HepG2 (cell line): ENCODE results near the gene BBS9. TPM values are rescaled to one million over a fixed set of nuclear protein-coding genes. Genes with fewer than 3 reads are reported as not detected.

Experiments used
- ATAC-seq: fragments of 200-7000 bp; cut with Tn5 transposase; 3 replicates; pipeline ENCODE4 v1.9.1; 2020; ENCODE audit warnings: mild to moderate bottlenecking, moderate library complexity
- BruUV-seq: library from RNA; stranded (reverse); fragments of 400-500 nt; replicated peaks from 2 replicates; lab custom pipeline; 2021; lab: Mats Ljungman, UMichigan
- CTCF ChIA-PET: fragments of 300-600 bp; formaldehyde crosslinking; extraction: SDS; loops from one replicate; lab custom pipeline; 2021; ENCODE audit warnings: low total read pairs, inconsistent platforms, low intra/inter-chr PET ratio; lab: Yijun Ruan, JAX
- POLR2A ChIA-PET: fragments of 350-600 bp; sonication (Branson Sonifier 250); formaldehyde crosslinking; loops from one replicate; lab custom pipeline; 2020; ENCODE audit warnings: antibody characterized with exemption, inconsistent platforms; lab: Yijun Ruan, JAX
- DNase-seq: peaks from one replicate; pipeline ENCODE4 v3.0.0-alpha.2; 2015; ENCODE audit warnings: low spot score
- FAIRE-seq: peaks from 3 replicates; lab custom pipeline; 2011; peaks lifted over from hg19 to GRCh38; lab: Jason Lieb, UNC
- H2AFZ ChIP-seq: one replicate; pipeline ENCODE4 v1.6.1; 2011; ENCODE audit warnings: low read length, inconsistent platforms
- H3K27ac ChIP-seq: fragments of 300-600 bp; 3 replicates; pipeline ENCODE4 v1.8.0; 2011; ENCODE audit warnings: mixed run types, mild to moderate bottlenecking, mixed read lengths, low read length, inconsistent platforms; ENCODE audit not compliant: insufficient read depth; ENCODE audit errors: extremely low read length
- H3K27me3 ChIP-seq, 2 experiments: fragments of 200-600 bp in 1 of 2; 2 replicates in 1 of 2; 3 replicates in 1 of 2; pipeline versions ENCODE4 v1.6.0 to v1.8.0; 2011; ENCODE audit warnings: low read length in 2 of 2, mild to moderate bottlenecking in 2 of 2, moderate library complexity in 2 of 2, inconsistent platforms in 1 of 2; ENCODE audit not compliant: insufficient read depth in 2 of 2, control insufficient read depth in 1 of 2
- H3K36me3 ChIP-seq, 2 experiments: fragments of 200-600 bp in 1 of 2; replicated peaks in 1 of 2; 2 replicates in 1 of 2; 3 replicates in 1 of 2; pipeline versions ENCODE4 v1.5.1 to v1.8.0; 2011; ENCODE audit warnings: low read length in 2 of 2, inconsistent platforms in 1 of 2; ENCODE audit not compliant: insufficient read depth in 2 of 2, control insufficient read depth in 1 of 2
- H3K4me1 ChIP-seq: 2 replicates; pipeline ENCODE4 v1.5.1; 2012; ENCODE audit warnings: low read length, inconsistent platforms; ENCODE audit not compliant: insufficient read depth
- H3K4me2 ChIP-seq: 2 replicates; pipeline ENCODE4 v1.6.0; 2011; ENCODE audit warnings: low read depth, low read length, inconsistent platforms
- H3K4me3 ChIP-seq, 3 experiments: fragments of 200-600 bp in 1 of 3; sonication (generic), shearing (Covaris generic) in 1 of 3; replicated peaks in 1 of 3; 2 replicates each; pipeline ENCODE4 v1.5.1; 2011 to 2016; ENCODE audit warnings: low read length in 3 of 3, inconsistent platforms in 2 of 3, low read depth in 2 of 3, mild to moderate bottlenecking in 2 of 3, control low read depth in 1 of 3, mixed read lengths in 1 of 3; ENCODE audit not compliant: insufficient read depth in 1 of 3
- H3K79me2 ChIP-seq: one replicate; pipeline ENCODE4 v1.6.1; 2011; ENCODE audit warnings: low read length, inconsistent platforms; ENCODE audit not compliant: insufficient read depth
- H3K9ac ChIP-seq: 2 replicates; pipeline ENCODE4 v1.6.0; 2011; ENCODE audit warnings: mild to moderate bottlenecking, low read depth, low read length, inconsistent platforms; ENCODE audit not compliant: insufficient read depth
- H3K9me3 ChIP-seq: 2 replicates; pipeline ENCODE4 v1.5.1; 2012; ENCODE audit warnings: mild to moderate bottlenecking, low read length
- H4K20me1 ChIP-seq: 2 replicates; pipeline ENCODE4 v1.6.0; 2011; ENCODE audit warnings: inconsistent platforms, mild to moderate bottlenecking, low read length, moderate library complexity; ENCODE audit not compliant: insufficient read depth
- DNMT1 ChIP-seq: sonication (generic); formaldehyde crosslinking; IDR thresholded peaks from 2 replicates; pipeline ENCODE4 v1.5.1; 2020; ENCODE audit warnings: mild to moderate bottlenecking, missing genetic modification reagents
- EZH2 ChIP-seq: conservative IDR thresholded peaks from 2 replicates; pipeline ENCODE4 v1.6.1; 2012; ENCODE audit warnings: mild to moderate bottlenecking, low read depth, low read length, moderate library complexity
- JUND ChIP-seq: sonication (generic); formaldehyde crosslinking; IDR thresholded peaks from 2 replicates; pipeline ENCODE4 v1.8.0; 2022; ENCODE audit warnings: mild to moderate bottlenecking, missing genetic modification reagents
- KDM4B ChIP-seq: sonication (generic); formaldehyde crosslinking; IDR thresholded peaks from 2 replicates; pipeline ENCODE4 v1.4.0; 2020; ENCODE audit warnings: missing genetic modification reagents
- MEF2D ChIP-seq: sonication (generic); formaldehyde crosslinking; IDR thresholded peaks from 2 replicates; pipeline ENCODE4 v1.5.1; 2020; ENCODE audit warnings: mild to moderate bottlenecking, missing genetic modification reagents
- ZFX ChIP-seq: sonication (generic); formaldehyde crosslinking; IDR thresholded peaks from 2 replicates; pipeline ENCODE4 v1.4.0; 2020; ENCODE audit warnings: mild to moderate bottlenecking, low read depth, missing genetic modification reagents, moderate library complexity
- ZMYM4 ChIP-seq: sonication (generic); formaldehyde crosslinking; IDR thresholded peaks from 2 replicates; pipeline ENCODE4 v1.8.1; 2023; ENCODE audit warnings: mild to moderate bottlenecking, missing genetic modification reagents
- ZNF264 ChIP-seq: sonication (generic); formaldehyde crosslinking; IDR thresholded peaks from 2 replicates; pipeline ENCODE4 v1.4.0; 2020; ENCODE audit warnings: missing genetic modification reagents
- ZNF282 ChIP-seq: fragments of 450-650 bp; IDR thresholded peaks from 2 replicates; pipeline ENCODE4 v1.6.1; 2018; ENCODE audit not compliant: partially characterized antibody
- ZNF484 ChIP-seq: sonication (generic); formaldehyde crosslinking; IDR thresholded peaks from 2 replicates; pipeline ENCODE4 v1.5.1; 2020; ENCODE audit warnings: mild to moderate bottlenecking, low read depth, missing genetic modification reagents, borderline replicate concordance
- ZNF570 ChIP-seq: sonication (generic); formaldehyde crosslinking; IDR thresholded peaks from 2 replicates; pipeline ENCODE4 v1.4.0; 2020; ENCODE audit warnings: mild to moderate bottlenecking, missing genetic modification reagents, borderline replicate concordance
- ZNF724P ChIP-seq: sonication (generic); formaldehyde crosslinking; IDR thresholded peaks from 2 replicates; pipeline ENCODE4 v1.8.0; 2022; ENCODE audit warnings: missing genetic modification reagents, borderline replicate concordance
- WGBS: methylation state at CpG from one replicate; pipeline ENCODE4 v1.1.6; 2017; ENCODE audit warnings: low lambda C conversion rate; 5-methylcytosine and 5-hydroxymethylcytosine counted together
- in situ Hi-C: cut with HindIII; loops from 2 replicates; pipeline ENCODE4 v1.10.0; 2017; ENCODE audit warnings: low pct_unique_long_range_greater_than_20kb; ENCODE audit not compliant: extremely low pct_ligation_motif_present
- intact Hi-C: fragments of 100-400 bp; cut with micrococcal nuclease; formaldehyde crosslinking; loops from one replicate; pipeline ENCODE4 v1.10.0; 2022; ENCODE audit not compliant: unreplicated experiment
- polyA plus RNA-seq, 8 experiments: library from polyadenylated mRNA; depleted of rRNA in 3 of 8; stranded (reverse) in 7 of 8; unstranded in 1 of 8; fragments of >200 nt; fragmentation: Illumina TruSeq in 4 of 8; extraction: Trizol in 4 of 8; gene quantifications; 2 replicates each; pipeline versions ENCODE4 v1.2.1 to v1.2.3, GENCODE V29; 2011 to 2016; ENCODE audit warnings: low read depth in 4 of 8, missing spikeins in 1 of 8, mixed read lengths in 1 of 8; ENCODE audit not compliant: insufficient read depth in 1 of 8
- total RNA-seq, 5 experiments: library from RNA; depleted of rRNA; stranded (reverse); fragments of >200 nt; fragmentation: Illumina TruSeq; extraction: Trizol; gene quantifications; 2 replicates each; pipeline ENCODE4 v1.2.3, GENCODE V29; 2016; ENCODE audit warnings: low read depth in 1 of 5
- TF ChIP-seq, protein P1 (sequence below): sonication (generic); formaldehyde crosslinking; IDR thresholded peaks from 2 replicates; pipeline ENCODE4 v1.4.0; 2020; ENCODE audit warnings: mild to moderate bottlenecking, missing genetic modification reagents, borderline replicate concordance
- TF ChIP-seq, protein P2 (sequence below): sonication (generic); formaldehyde crosslinking; IDR thresholded peaks from 2 replicates; pipeline ENCODE4 v1.5.0; 2020; ENCODE audit warnings: missing genetic modification reagents
- TF ChIP-seq, protein P3 (sequence below): fragments of 450-650 bp; IDR thresholded peaks from 2 replicates; pipeline ENCODE4 v1.6.1; 2017

Gene BBS9
- total and polyA plus RNA-seq, 2 of the 13 experiments (the other 11 are each of a cell fraction or from before 2014, with no cell fraction given), result 5.1 to 7.8 TPM

DNA sequence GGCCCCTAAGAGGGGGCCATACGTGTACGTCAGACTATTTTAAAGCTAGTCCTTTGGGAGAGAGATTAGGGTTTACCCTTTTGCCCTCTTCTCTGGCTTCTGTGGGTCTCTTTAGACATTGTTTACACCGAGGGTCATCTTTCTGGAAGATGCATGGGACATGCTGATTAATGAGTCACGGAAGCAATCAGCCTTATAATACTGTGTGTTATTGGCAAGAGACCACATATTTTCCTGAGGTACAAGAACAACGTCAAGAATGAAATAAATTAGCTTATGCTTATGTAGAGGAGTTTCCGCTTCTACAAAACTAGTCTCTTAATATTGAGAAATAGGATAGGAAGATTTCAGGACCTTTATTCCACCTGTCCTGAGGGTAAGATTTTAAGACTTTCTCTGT lies 327.7 kb downstream of the BBS9 start:
- Histone ChIP-seq H3K27me3 (no peaks in the 10 kb centered on the region), H3K9me3 (no peaks in the 10 kb centered on the region), H3K27ac (no peak overlapping the region), H4K20me1 (no peaks in the 10 kb centered on the region), H3K4me2 (no peak overlapping the region), H3K79me2 (no peaks in the 10 kb centered on the region), H3K9ac (no peak overlapping the region), H3K36me3 (no peaks in the 10 kb centered on the region), H3K4me1 (peaks cover 22% of the 10 kb centered on the region), H3K4me3 (no peak overlapping the region), H2AFZ (no peak overlapping the region)
- ATAC-seq (no peak), DNase-seq (no peak), FAIRE-seq (no peak)
- WGBS, result 64% methylated on average over 6 of the region's 6 CpGs
- no TSS peak for BruUV-seq
- in situ Hi-C loops (loop anchor here (10.0 kb wide), 1 partner anchor 272 kb away; no protein-coding TSS in a partner anchor), intact Hi-C loops (loop anchor here (10.0 kb wide), 1 partner anchor 212 kb away; no protein-coding TSS in a partner anchor)
- POLR2A ChIA-PET, result no interaction called here
- CTCF ChIA-PET, result no interaction called here
- TF ChIP-seq ZMYM4 (CRISPR knock-in tag) (no peak), DNMT1 (CRISPR knock-in tag) (no peak), ZNF724P (CRISPR knock-in tag) (no peak), MEF2D (CRISPR knock-in tag) (no peak), ZNF282 (no peak), JUND (CRISPR knock-in tag) (no peak), EZH2 (no peak), ZNF264 (CRISPR knock-in tag) (no peak), ZNF484 (CRISPR knock-in tag) (no peak), ZNF570 (CRISPR knock-in tag) (no peak), KDM4B (no peak), ZFX (CRISPR knock-in tag) (no peak)
- TF ChIP-seq, protein P1, sequence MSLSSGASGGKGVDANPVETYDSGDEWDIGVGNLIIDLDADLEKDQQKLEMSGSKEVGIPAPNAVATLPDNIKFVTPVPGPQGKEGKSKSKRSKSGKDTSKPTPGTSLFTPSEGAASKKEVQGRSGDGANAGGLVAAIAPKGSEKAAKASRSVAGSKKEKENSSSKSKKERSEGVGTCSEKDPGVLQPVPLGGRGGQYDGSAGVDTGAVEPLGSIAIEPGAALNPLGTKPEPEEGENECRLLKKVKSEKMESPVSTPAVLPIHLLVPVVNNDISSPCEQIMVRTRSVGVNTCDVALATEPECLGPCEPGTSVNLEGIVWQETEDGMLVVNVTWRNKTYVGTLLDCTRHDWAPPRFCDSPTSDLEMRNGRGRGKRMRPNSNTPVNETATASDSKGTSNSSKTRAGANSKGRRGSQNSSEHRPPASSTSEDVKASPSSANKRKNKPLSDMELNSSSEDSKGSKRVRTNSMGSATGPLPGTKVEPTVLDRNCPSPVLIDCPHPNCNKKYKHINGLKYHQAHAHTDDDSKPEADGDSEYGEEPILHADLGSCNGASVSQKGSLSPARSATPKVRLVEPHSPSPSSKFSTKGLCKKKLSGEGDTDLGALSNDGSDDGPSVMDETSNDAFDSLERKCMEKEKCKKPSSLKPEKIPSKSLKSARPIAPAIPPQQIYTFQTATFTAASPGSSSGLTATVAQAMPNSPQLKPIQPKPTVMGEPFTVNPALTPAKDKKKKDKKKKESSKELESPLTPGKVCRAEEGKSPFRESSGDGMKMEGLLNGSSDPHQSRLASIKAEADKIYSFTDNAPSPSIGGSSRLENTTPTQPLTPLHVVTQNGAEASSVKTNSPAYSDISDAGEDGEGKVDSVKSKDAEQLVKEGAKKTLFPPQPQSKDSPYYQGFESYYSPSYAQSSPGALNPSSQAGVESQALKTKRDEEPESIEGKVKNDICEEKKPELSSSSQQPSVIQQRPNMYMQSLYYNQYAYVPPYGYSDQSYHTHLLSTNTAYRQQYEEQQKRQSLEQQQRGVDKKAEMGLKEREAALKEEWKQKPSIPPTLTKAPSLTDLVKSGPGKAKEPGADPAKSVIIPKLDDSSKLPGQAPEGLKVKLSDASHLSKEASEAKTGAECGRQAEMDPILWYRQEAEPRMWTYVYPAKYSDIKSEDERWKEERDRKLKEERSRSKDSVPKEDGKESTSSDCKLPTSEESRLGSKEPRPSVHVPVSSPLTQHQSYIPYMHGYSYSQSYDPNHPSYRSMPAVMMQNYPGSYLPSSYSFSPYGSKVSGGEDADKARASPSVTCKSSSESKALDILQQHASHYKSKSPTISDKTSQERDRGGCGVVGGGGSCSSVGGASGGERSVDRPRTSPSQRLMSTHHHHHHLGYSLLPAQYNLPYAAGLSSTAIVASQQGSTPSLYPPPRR (CRISPR knock-in tag), result no peak
- TF ChIP-seq, protein P2, sequence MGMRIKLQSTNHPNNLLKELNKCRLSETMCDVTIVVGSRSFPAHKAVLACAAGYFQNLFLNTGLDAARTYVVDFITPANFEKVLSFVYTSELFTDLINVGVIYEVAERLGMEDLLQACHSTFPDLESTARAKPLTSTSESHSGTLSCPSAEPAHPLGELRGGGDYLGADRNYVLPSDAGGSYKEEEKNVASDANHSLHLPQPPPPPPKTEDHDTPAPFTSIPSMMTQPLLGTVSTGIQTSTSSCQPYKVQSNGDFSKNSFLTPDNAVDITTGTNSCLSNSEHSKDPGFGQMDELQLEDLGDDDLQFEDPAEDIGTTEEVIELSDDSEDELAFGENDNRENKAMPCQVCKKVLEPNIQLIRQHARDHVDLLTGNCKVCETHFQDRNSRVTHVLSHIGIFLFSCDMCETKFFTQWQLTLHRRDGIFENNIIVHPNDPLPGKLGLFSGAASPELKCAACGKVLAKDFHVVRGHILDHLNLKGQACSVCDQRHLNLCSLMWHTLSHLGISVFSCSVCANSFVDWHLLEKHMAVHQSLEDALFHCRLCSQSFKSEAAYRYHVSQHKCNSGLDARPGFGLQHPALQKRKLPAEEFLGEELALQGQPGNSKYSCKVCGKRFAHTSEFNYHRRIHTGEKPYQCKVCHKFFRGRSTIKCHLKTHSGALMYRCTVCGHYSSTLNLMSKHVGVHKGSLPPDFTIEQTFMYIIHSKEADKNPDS (CRISPR knock-in tag), result no peak
- TF ChIP-seq, protein P3, sequence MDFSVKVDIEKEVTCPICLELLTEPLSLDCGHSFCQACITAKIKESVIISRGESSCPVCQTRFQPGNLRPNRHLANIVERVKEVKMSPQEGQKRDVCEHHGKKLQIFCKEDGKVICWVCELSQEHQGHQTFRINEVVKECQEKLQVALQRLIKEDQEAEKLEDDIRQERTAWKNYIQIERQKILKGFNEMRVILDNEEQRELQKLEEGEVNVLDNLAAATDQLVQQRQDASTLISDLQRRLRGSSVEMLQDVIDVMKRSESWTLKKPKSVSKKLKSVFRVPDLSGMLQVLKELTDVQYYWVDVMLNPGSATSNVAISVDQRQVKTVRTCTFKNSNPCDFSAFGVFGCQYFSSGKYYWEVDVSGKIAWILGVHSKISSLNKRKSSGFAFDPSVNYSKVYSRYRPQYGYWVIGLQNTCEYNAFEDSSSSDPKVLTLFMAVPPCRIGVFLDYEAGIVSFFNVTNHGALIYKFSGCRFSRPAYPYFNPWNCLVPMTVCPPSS, result no peak
